ENCODE results near the gene SSR4.

Gene SSR4

DNA sequence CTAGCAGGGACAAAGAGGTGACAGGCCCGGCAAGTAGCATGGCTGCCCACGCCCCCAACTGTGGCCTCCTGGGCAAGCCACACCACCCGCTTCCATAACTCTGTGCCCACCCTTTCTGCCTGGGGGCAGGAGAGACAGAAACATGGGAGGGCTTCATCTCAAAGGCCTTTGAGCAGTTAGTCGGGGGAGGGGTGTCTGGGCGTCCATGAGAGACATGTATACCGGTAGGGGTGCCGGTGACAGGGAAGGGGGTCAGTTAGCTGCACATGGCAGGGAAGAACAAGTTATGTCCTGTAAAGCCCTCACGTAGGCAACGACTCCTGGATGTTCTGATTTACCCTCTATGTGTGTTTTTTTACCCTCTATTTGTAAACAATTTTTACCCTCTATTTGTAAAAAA lies 26.6 kb downstream of the SSR4 start:
- in situ Hi-C loops (cut with HindIII; ENCODE audit: low sequenced_read_pairs): no loop called here
- H3K4me3 ChIP-seq (ENCODE audit: low read depth, low read length): no peak overlapping the region
- TF ChIP-seq, protein P1, sequence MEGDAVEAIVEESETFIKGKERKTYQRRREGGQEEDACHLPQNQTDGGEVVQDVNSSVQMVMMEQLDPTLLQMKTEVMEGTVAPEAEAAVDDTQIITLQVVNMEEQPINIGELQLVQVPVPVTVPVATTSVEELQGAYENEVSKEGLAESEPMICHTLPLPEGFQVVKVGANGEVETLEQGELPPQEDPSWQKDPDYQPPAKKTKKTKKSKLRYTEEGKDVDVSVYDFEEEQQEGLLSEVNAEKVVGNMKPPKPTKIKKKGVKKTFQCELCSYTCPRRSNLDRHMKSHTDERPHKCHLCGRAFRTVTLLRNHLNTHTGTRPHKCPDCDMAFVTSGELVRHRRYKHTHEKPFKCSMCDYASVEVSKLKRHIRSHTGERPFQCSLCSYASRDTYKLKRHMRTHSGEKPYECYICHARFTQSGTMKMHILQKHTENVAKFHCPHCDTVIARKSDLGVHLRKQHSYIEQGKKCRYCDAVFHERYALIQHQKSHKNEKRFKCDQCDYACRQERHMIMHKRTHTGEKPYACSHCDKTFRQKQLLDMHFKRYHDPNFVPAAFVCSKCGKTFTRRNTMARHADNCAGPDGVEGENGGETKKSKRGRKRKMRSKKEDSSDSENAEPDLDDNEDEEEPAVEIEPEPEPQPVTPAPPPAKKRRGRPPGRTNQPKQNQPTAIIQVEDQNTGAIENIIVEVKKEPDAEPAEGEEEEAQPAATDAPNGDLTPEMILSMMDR (IDR thresholded peaks at IDR 0.05; ENCODE audit: low read depth, low read length): no peak
- DNase-seq (ENCODE audit: low read depth, low spot score): no peak

- no peak for DNase-seq (ENCODE audit: low read depth, low spot score)
- TF ChIP-seq, protein P1 (IDR thresholded peaks at IDR 0.05; ENCODE audit: low read depth, low read length): no peak
- no peak overlapping the region for H3K4me3 ChIP-seq (ENCODE audit: low read depth, low read length)
- in situ Hi-C loops (cut with HindIII; ENCODE audit: low sequenced_read_pairs): no loop called here
These were observed 29.9 kb downstream of the SSR4 start for GRCh38 chrX:153824348-153824747.

DNA sequence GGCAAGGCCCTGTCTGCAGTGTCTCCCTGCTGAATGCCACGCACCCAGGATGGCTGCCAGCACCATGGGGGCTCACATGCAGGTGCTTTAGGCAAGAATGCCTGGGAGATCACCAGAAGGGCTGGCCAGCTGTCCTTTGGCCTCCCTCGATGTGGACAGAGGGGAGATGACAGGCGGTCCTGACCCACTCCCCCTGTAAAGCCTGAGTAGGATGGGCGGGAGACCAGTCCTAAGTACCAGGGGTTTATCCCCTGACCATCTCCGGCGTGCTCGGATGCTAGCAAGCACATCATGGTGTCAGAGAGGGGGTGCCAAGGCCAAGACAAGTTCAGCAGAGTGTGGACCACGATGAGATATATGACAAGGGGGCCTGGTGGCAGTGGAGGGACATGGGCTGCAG lies 30.6 kb downstream of the SSR4 start:
- no peak for DNase-seq (ENCODE audit: low read depth, low spot score)
- in situ Hi-C loops (cut with HindIII; ENCODE audit: low sequenced_read_pairs): no loop called here
- TF ChIP-seq, protein P1 (IDR thresholded peaks at IDR 0.05; ENCODE audit: low read depth, low read length): no peak
- H3K4me3 ChIP-seq (ENCODE audit: low read depth, low read length): no peak overlapping the region

DNA sequence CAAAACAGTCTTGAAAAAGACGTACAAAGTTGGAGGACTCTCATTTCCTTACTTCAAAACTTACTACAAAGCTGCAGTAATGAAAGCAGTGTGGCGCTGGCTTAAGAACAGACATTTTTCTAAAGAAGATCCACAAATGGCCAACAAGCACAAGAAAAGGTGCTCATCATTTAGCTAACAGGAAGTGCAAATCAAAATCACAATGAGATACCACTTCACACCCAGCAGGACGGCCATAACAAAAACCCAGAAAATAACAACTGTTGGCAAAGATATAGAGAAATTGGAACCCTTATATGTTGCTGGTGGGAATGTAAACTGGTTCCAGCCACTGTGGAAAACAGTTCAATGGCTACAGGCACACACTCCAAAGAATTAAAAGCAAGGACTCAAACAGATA lies 32.5 kb downstream of the SSR4 start:
- no peak for DNase-seq (ENCODE audit: low read depth, low spot score)
- no peak overlapping the region for H3K4me3 ChIP-seq (ENCODE audit: low read depth, low read length)
- in situ Hi-C loops (cut with HindIII; ENCODE audit: low sequenced_read_pairs): no loop called here
- TF ChIP-seq, protein P1 (IDR thresholded peaks at IDR 0.05; ENCODE audit: low read depth, low read length): no peak

DNA sequence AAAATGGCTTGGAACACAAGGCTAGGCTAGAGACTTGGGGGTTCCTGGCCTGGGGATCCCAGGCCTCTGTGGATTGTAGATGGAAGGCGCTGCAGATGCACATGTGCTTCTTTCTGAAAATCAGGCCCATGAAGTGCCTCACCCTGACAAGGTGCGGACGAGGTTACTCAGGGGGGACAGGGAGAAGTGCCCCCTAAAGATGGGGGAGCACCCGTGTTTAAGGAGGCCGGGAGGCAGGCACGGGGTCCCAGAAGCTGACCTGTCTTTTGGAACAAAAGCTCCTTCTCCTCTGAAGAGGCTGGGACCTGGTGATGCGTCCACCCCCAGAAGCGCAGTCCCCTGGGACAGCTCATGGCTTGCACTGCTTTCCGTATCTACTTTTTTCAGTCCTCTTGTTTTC lies 33.4 kb downstream of the SSR4 start:
- in situ Hi-C loops (cut with HindIII; ENCODE audit: low sequenced_read_pairs): no loop called here
- H3K4me3 ChIP-seq (ENCODE audit: low read depth, low read length): no peak overlapping the region
- TF ChIP-seq, protein P1 (IDR thresholded peaks at IDR 0.05; ENCODE audit: low read depth, low read length): no peak
- no peak for DNase-seq (ENCODE audit: low read depth, low spot score)

DNA sequence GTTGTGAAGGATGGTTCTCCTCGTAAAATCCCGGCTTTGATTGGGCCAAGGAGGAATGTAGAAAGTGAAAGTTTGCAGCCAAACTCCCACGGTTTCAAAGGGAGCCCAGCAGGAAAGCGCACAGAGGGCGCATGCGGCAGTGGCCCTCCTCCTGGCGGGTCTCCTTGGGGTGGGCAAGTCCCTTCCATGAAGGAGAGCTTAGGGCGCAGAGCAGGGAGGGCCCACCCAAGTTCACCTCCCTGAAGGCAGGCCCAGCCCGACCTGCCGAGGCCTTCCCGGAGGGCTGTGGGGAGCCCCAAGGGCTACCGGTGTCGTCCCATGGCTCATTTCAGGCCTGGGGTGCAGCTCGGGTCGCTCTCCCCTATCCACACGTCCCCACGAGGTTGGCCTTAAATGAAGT lies 33.8 kb downstream of the SSR4 start:
- TF ChIP-seq, protein P1 (IDR thresholded peaks at IDR 0.05; ENCODE audit: low read depth, low read length): no peak
- H3K4me3 ChIP-seq (ENCODE audit: low read depth, low read length): no peak overlapping the region
- in situ Hi-C loops (cut with HindIII; ENCODE audit: low sequenced_read_pairs): no loop called here
- DNase-seq (ENCODE audit: low read depth, low spot score): no peak
